NCI-H1048 (cell line): ENCODE results near the gene IFNA2.
"Not testable (repeated sequence)": the region's sequence is repeated elsewhere in the genome, so short reads cannot be mapped to it uniquely, and the experiment has no call there.

Experiments used
- DNase-seq: peaks from one replicate; lab custom pipeline; 2025; lab: John Stamatoyannopoulos, UW

Gene IFNA2

DNA sequence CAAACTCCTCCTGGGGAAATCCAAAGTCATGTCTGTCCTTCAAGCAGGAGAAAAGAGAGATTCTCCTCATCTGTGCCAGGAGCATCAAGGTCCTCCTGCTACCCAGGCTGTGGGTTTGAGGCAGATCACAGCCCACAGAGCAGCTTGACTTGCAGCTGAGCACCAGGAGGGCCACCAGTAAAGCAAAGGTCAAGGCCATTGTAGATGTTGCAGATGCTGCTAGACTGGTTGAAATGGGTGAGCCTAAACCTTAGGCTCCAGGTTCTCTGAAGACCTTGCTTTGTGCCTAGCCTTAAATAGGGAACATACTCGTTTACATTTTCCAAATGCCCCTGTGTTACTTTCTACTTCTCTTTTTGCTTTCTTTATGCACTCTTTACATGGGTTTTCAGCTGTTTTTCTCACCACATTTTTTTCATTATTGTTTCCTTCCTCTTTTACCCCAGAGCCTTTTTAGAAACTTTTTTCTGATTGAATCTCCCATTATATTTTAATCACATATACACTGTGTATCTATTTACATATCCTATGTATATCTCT, at the start of gene IFNA2:
TSS of gene IFNA2 (minus strand) at position 268 of the 540 bp plus-strand sequence. CDS start at position 199, 69 bp downstream.
- DNase-seq, result no peak

DNA sequence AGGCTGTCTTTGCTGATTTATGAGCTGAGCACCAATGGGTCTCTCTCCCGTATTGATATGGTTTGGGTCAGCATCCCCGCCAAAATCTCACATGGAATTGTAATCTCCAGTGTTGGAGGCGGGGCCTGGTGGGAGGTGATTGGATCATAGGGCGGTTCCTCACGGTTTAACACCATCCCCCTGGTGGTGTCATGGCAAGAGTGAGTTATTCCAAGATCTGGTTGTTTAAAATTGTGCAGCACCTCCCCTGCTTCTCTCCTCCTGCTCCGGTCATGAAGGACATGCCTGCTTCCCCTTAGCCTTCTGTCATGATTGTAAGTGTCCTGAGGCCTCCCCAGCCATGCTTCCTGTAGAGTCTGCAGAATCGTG, 49.8 kb upstream of the IFNA2 start:
- DNase-seq, result not testable (repeated sequence)

GRCh38 chr9:21434202-21435014, 49.2 kb upstream of the IFNA2 start:
- peak; percentile 48 for DNase-seq

GRCh38 chr9:21432672-21433425, 47.7 kb upstream of the IFNA2 start:
- DNase-seq, result no peak

GRCh38 chr9:21429191-21429590, 44.0 kb upstream of the IFNA2 start:
- DNase-seq, result no peak

- no peak for DNase-seq
Observed at GRCh38 chr9:21428235-21428634, 43.0 kb upstream of the IFNA2 start.

GRCh38 chr9:21415493-21416267, 30.5 kb upstream of the IFNA2 start:
- DNase-seq, result no peak

- no peak for DNase-seq
Observed at GRCh38 chr9:21414220-21414940, 29.2 kb upstream of the IFNA2 start.

GRCh38 chr9:21413624-21414023, 28.4 kb upstream of the IFNA2 start:
- no peak for DNase-seq

GRCh38 chr9:21413151-21413550, 28.0 kb upstream of the IFNA2 start:
- no peak for DNase-seq

DNA sequence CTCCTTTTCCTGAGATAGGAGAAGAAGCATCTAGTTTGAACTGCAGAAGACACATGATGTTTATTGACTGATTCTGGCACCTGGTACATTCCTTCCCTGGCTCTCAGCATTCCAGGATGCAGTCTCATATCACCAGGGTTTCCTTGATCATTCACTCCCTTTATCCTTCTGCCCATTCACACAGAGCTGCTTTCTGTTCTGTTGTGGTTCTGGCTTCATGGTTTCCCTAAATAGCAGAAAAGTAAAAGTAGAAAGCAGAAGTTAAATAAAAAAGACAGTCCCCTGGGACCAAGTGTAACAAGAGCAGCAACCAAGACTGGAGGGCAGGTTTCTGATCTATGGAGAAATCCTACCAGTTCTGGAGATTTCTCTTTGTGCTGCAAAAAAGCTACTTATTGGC, 26.9 kb upstream of the IFNA2 start:
- no peak for DNase-seq

DNA sequence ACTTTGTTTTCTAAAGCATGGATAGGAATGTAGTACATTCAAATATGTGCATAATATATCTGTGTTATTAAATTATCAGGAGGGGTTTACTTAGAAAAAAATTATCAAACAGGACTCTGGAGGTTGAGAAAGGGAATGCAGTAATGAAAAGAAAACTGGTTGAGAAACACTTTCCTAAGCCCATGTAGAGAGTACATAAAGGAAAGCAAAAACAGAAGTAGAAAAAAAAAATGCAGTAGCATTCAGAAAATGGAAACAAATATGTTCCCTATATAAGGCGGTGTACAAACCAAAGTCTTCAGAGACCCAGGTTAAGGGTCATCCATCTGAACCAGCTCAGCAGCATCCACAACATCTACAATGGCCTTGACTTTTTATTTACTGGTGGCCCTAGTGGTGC, 23.6 kb upstream of the IFNA2 start, which contains the start of gene IFNA8:
TSS of gene IFNA8 (plus strand) at position 301 of the 400 bp plus-strand sequence. CDS start at position 361, 60 bp downstream.
- no peak for DNase-seq

DNA sequence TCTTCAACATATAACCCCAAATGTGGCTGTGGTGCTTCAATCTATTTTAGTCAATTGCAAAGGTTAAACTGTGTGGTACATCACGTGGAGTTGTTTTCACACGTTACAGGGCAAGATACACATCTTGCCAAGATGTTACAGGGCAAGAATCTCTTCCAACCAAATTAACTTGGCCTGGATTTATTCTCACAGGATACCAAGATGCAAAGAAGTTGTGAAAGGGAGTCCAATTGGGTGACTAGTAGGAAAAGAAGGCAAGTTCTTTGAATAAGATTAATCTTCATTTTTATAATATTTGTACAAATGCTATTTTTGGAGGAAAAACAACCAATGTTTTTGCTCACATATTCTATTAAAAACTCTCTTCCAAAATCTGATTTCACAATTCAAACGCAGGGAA, 18.9 kb upstream of the IFNA2 start:
- DNase-seq, result no peak

DNA sequence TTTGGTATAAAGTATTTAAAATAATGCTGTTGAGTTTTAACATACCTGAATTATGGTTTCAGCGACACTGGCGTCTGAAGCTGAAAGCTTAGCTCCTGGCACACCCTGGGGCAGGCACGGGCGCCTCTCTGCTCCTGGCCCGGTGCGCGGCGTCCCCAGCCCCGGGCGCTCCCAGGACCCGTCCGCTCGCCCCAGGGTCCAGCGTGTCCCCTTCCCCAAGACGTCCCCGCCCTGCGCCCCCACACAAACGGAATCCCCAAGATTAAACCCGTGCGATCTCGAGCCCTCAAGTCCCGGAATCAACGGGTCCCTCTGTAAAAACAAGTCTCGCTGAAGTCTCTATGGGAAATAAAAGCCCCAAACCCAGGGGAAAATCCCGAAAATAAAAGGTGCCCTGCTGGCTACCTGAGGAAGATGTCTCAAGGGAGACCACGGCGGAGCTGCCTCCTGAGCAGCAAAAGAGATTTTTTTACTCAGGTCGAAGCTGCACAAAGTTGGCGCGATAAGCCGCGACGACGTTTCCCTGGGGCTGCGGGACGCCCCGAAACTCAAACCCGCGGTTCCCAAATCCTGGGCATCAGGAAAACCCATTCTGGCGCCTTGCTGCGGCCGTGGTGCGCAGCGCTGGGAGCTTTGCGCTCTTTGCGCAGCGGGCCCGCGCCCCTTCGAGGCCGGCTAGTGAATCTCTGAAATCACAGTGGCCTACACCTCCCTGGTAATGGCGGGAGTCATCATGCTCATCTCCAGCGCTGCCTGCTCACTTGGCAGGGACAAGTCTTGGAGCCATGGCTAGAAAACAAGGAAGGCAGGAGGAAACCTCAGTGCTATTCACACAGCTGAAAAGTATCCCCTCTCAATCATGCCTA, 17.4 kb upstream of the IFNA2 start:
- DNase-seq, result no peak

DNA sequence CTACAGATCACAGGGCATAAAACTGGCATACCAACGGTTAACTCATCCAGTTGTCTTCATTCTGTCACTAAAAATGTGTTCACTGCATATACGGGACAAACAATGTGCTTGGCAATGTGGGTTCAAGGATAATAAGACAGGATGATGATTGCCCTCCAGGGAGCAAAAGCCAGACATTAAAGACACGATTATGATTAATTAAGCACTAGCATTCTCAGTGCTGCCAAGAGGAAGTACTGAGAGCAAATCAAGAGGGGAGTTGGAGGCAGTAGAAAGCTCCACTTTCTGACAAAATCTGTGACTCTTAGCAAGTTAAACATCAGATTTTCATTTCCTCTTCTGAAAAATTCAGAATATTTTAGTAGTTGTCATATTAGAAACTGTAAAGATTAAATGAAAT, 14.8 kb upstream of the IFNA2 start:
- DNase-seq, result no peak

DNA sequence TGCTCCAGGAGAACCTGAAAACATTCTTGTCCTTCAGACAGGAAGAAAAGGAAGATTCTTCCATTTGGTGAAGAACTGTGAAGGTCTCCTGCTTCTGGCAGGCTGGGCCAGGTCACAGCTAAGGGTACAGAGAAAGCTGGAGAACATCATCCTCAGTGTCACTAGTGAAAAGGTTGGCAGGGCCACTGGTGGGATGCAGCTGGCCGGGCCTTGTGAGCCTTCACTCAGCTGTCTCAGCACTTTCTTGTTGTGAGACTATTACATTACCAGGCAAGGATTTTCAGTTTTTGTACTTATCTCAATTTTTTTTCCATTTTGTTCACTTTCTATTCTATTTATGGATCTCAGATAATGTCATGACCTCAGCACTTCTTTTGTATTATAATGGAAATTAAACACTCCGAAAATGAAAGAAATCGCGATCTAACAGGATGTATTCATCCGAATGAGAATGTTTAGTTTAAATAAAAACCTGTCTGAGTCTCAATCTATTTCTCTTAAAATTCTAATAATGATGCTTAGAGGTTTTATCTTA, 13.8 kb upstream of the IFNA2 start:
- DNase-seq, result no peak

DNA sequence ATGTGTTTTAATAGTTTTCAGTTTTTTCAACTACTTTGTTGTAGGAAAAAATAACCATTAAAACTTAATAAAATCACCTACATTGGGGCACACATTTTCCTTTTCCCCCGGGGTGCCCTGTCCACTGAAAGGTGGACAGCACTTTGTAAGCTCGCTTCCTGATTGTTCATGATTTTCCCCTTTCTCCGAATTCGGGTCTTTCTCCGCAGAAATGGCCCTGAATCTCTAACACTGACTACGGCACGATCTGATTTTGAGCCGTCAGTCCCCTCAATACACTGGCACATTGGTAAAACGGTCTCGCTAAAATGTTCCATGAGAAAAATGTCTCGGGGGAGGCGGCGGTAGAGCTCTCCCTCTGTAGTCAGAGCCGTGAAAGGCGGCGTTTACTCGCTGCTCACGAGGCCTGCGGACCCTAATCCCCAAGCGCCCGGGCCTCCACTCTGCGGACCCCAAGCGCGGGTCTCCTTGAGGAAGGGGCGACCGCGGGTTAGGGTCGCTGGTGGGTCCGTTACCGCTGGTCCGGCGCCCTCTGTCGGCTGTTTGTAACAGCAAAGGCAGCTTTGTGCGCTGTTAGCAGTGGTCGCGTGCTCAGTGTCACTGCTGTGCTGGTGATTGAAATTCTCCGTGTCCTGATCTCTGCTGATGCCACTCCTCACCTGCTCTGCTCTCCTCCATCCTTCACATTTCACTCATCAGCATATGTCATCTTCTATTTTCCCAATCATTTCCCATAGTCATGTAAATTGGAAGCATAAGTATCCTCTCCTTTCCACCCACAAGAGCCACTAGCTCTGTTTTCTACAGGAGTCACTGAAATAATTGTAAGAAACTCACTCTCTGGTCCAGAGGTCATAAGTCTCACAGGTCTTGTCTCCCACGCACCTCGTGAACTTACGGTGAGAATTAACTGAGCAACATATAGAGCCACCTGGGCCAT, 10.8 kb upstream of the IFNA2 start:
- no peak for DNase-seq

DNA sequence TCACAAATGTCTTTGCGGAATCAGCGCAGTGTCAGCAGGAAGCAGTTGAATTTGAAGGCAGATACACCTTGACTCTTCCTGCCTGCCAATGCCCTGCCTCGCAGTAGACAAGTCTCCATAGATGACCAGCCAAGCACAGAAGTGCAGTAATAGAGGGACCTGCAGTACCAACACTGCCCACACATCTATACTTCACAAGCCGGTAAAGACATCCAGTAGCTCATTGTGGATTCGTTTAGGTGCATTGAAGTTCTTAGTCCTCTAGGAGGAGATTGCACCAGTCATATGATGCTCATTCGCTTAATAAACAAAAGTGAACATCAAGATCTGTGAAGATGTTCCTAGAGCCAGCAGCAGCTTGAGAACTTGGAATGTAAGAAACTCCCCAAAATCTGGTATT, 7.1 kb upstream of the IFNA2 start:
- no peak for DNase-seq

DNA sequence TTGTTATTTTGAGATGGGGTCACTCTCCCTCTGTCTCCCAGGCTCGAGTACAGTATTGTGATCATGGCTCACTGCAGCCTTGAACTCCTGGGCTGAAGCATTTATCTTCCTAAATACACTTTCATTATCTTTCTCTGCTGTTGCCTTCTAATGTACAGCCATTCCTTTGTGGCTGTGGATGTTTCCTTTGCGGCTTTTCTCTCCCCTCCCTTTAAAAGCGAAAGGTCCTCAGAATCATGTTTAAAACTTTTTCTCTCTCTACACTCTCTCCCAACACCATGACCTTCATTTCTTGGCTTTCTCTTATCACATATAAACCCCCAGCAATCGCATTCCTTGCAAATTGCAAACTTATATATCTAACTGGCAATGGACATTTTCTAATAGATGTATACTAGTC, 1.6 kb downstream of the IFNA2 start:
- no peak for DNase-seq
